HepG2 (cell line): ENCODE results near the gene TTPAL. TPM values are rescaled to one million over a fixed set of nuclear protein-coding genes. Genes with fewer than 3 reads are reported as not detected.

Experiments used
- ADNP ChIP-seq: sonication (generic); formaldehyde crosslinking; IDR thresholded peaks from 2 replicates; pipeline ENCODE4 v1.4.0; 2020; ENCODE audit warnings: missing genetic modification reagents
- ARNT2 ChIP-seq: sonication (generic); formaldehyde crosslinking; IDR thresholded peaks from 2 replicates; pipeline ENCODE4 v1.8.0; 2022; ENCODE audit warnings: mild to moderate bottlenecking, low read depth, missing genetic modification reagents, moderate library complexity
- ATM ChIP-seq: fragments of 450-650 bp; IDR thresholded peaks from 2 replicates; pipeline ENCODE4 v1.7.1; 2017; ENCODE audit warnings: mild to moderate bottlenecking, borderline replicate concordance
- CEBPZ ChIP-seq: IDR thresholded peaks from 2 replicates; pipeline ENCODE4 v1.6.1; 2012; ENCODE audit warnings: low read length, improper control_type of control experiment
- DDIT3 ChIP-seq: sonication (generic); formaldehyde crosslinking; IDR thresholded peaks from 2 replicates; pipeline ENCODE4 v1.4.0; 2020; ENCODE audit warnings: mild to moderate bottlenecking, missing genetic modification reagents
- ELF4 ChIP-seq: sonication (generic); formaldehyde crosslinking; IDR thresholded peaks from 2 replicates; pipeline ENCODE4 v1.5.0; 2020; ENCODE audit warnings: missing genetic modification reagents, mild to moderate bottlenecking, moderate library complexity, borderline replicate concordance
- ERF ChIP-seq: IDR thresholded peaks from 2 replicates; pipeline ENCODE4 v1.6.1; 2018; ENCODE audit warnings: missing biosample characterization, missing genetic modification reagents
- HDAC1 ChIP-seq: sonication (generic); formaldehyde crosslinking; IDR thresholded peaks from 2 replicates; pipeline ENCODE4 v1.5.1; 2020; ENCODE audit warnings: mild to moderate bottlenecking, missing genetic modification reagents
- KLF12 ChIP-seq: sonication (generic); formaldehyde crosslinking; IDR thresholded peaks from 2 replicates; pipeline ENCODE4 v1.4.0; 2020; ENCODE audit warnings: missing genetic modification reagents, borderline replicate concordance
- PAWR ChIP-seq: sonication (generic); formaldehyde crosslinking; IDR thresholded peaks from 2 replicates; pipeline ENCODE4 v1.4.0; 2020; ENCODE audit warnings: missing genetic modification reagents, mild to moderate bottlenecking, borderline replicate concordance
- POLR2A ChIP-seq, 2 experiments: IDR thresholded peaks; 2 replicates each; pipeline ENCODE4 v1.6.1; 2011; ENCODE audit warnings: low read depth in 2 of 2, low read length in 2 of 2, mild to moderate bottlenecking in 1 of 2, moderate library complexity in 1 of 2; ENCODE audit not compliant: insufficient read depth in 1 of 2
- PRDM4 ChIP-seq: sonication (generic); formaldehyde crosslinking; IDR thresholded peaks from 2 replicates; pipeline ENCODE4 v1.9.0; 2021; ENCODE audit warnings: missing genetic modification reagents, borderline replicate concordance
- TMF1 ChIP-seq: sonication (generic); formaldehyde crosslinking; IDR thresholded peaks from 2 replicates; pipeline ENCODE4 v1.8.1; 2022; ENCODE audit warnings: low read depth, missing genetic modification reagents
- ZBTB20 ChIP-seq: sonication (generic); formaldehyde crosslinking; IDR thresholded peaks from 2 replicates; pipeline ENCODE4 v1.8.1; 2023; ENCODE audit warnings: missing genetic modification reagents, low read depth, mild to moderate bottlenecking, borderline replicate concordance
- ZNF207 ChIP-seq: fragments of 450-650 bp; IDR thresholded peaks from 2 replicates; pipeline ENCODE4 v1.6.1; 2016; ENCODE audit warnings: antibody characterized with exemption, borderline replicate concordance
- ZNF235 ChIP-seq: sonication (generic); formaldehyde crosslinking; IDR thresholded peaks from 2 replicates; pipeline ENCODE4 v1.8.1; 2023; ENCODE audit warnings: mild to moderate bottlenecking, missing genetic modification reagents, borderline replicate concordance
- ZNF24 ChIP-seq: fragments of 450-650 bp; IDR thresholded peaks from 2 replicates; pipeline ENCODE4 v1.6.1; 2017; ENCODE audit warnings: antibody characterized with exemption, mild to moderate bottlenecking
- ZNF501 ChIP-seq: sonication (generic); formaldehyde crosslinking; IDR thresholded peaks from 2 replicates; pipeline ENCODE4 v1.5.1; 2020; ENCODE audit warnings: mild to moderate bottlenecking, moderate library complexity, missing genetic modification reagents
- ZNF550 ChIP-seq: sonication (generic); formaldehyde crosslinking; IDR thresholded peaks from 2 replicates; pipeline ENCODE4 v1.4.0; 2020; ENCODE audit warnings: mild to moderate bottlenecking, missing genetic modification reagents, borderline replicate concordance
- ZNF564 ChIP-seq: sonication (generic); formaldehyde crosslinking; IDR thresholded peaks from 2 replicates; pipeline ENCODE4 v1.8.1; 2023; ENCODE audit warnings: mild to moderate bottlenecking, missing genetic modification reagents
- ZNF652 ChIP-seq: IDR thresholded peaks from 2 replicates; pipeline ENCODE4 v1.6.1; 2016; ENCODE audit warnings: low read depth, borderline replicate concordance
- ZNF766 ChIP-seq: sonication (generic); formaldehyde crosslinking; IDR thresholded peaks from 2 replicates; pipeline ENCODE4 v1.5.0; 2020; ENCODE audit warnings: missing genetic modification reagents, borderline replicate concordance
- ZNF768 ChIP-seq: sonication (generic); formaldehyde crosslinking; IDR thresholded peaks from 2 replicates; pipeline ENCODE4 v1.4.0; 2020; ENCODE audit warnings: missing genetic modification reagents
- polyA plus RNA-seq, 8 experiments: library from polyadenylated mRNA; depleted of rRNA in 3 of 8; stranded (reverse) in 7 of 8; unstranded in 1 of 8; fragments of >200 nt; fragmentation: Illumina TruSeq in 4 of 8; extraction: Trizol in 4 of 8; gene quantifications; 2 replicates each; pipeline versions ENCODE4 v1.2.1 to v1.2.3, GENCODE V29; 2011 to 2016; ENCODE audit warnings: low read depth in 4 of 8, missing spikeins in 1 of 8, mixed read lengths in 1 of 8; ENCODE audit not compliant: insufficient read depth in 1 of 8
- total RNA-seq, 5 experiments: library from RNA; depleted of rRNA; stranded (reverse); fragments of >200 nt; fragmentation: Illumina TruSeq; extraction: Trizol; gene quantifications; 2 replicates each; pipeline ENCODE4 v1.2.3, GENCODE V29; 2016; ENCODE audit warnings: low read depth in 1 of 5
- TF ChIP-seq, protein P1 (sequence below): IDR thresholded peaks from 2 replicates; pipeline ENCODE4 v1.6.1; 2016; ENCODE audit warnings: control low read depth

The TTPAL gene
- total and polyA plus RNA-seq, 2 of the 13 experiments (the other 11 are each of a cell fraction or from before 2014, with no cell fraction given) = 4.3 to 18.8 TPM

- TF ChIP-seq ZNF235 (CRISPR knock-in tag) = 0 out of 2 replicates have a peak, but pooled peaks have one; percentile 30
- no peak for TF ChIP-seq ZNF207
- TF ChIP-seq ZNF24 = no peak
- peak in 1 of 2 experiments; percentile 24; a peak in 1 of 4 replicates for TF ChIP-seq POLR2A (IDR thresholded peaks at IDR 0.05; ENCODE audit: insufficient read depth in 1 of 2, low read depth in 2 of 2, low read length in 2 of 2)
- TF ChIP-seq ZNF550 = no peak
- TF ChIP-seq ARNT2 (CRISPR knock-in tag) = no peak
- TF ChIP-seq ZNF768 = no peak
- TF ChIP-seq PAWR (CRISPR knock-in tag) = no peak
- peak; percentile 17; the same call in 1 of the 2 replicates for TF ChIP-seq HDAC1 (CRISPR knock-in tag)
- no peak for TF ChIP-seq ZNF564 (CRISPR knock-in tag)
- no peak for TF ChIP-seq CEBPZ
- TF ChIP-seq, protein P1, sequence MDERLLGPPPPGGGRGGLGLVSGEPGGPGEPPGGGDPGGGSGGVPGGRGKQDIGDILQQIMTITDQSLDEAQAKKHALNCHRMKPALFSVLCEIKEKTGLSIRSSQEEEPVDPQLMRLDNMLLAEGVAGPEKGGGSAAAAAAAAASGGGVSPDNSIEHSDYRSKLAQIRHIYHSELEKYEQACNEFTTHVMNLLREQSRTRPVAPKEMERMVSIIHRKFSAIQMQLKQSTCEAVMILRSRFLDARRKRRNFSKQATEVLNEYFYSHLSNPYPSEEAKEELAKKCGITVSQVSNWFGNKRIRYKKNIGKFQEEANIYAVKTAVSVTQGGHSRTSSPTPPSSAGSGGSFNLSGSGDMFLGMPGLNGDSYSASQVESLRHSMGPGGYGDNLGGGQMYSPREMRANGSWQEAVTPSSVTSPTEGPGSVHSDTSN (CRISPR knock-in tag) = no peak
- TF ChIP-seq ELF4 (CRISPR knock-in tag) = 0 out of 2 replicates have a peak, but pooled peaks have one; percentile 70
- TF ChIP-seq ZNF501 (CRISPR knock-in tag) = 0 out of 2 replicates have a peak, but pooled peaks have one; percentile 7
- TF ChIP-seq DDIT3 (CRISPR knock-in tag) = no peak
- TF ChIP-seq ATM = no peak
- TF ChIP-seq ZNF766 (CRISPR knock-in tag) = 0 out of 2 replicates have a peak, but pooled peaks have one; percentile 7
- TF ChIP-seq TMF1 = no peak
- TF ChIP-seq ZBTB20 (CRISPR knock-in tag) = no peak
- peak; percentile 93 for TF ChIP-seq ZNF652 (CRISPR knock-in tag)
- no peak for TF ChIP-seq ADNP
- TF ChIP-seq ERF = no peak
- TF ChIP-seq PRDM4 (CRISPR knock-in tag) = no peak
- TF ChIP-seq KLF12 (CRISPR knock-in tag) = 0 out of 2 replicates have a peak, but pooled peaks have one; percentile 38
These were observed 52.1 kb downstream of the TTPAL start (continued) for GRCh38 chr20:44527716-44528199.
